22Rv1 (cell line): ENCODE data around the gene AP1B1.

ENCODE experiments used
- ZFX ChIP-seq: fragments of 450-650 bp; IDR thresholded peaks from 2 replicates; pipeline ENCODE4 v1.6.1; 2017; ENCODE audit warnings: antibody characterized with exemption, borderline replicate concordance
- TF ChIP-seq, protein P1 (sequence below): fragments of 450-650 bp; IDR thresholded peaks from 2 replicates; pipeline ENCODE4 v1.5.1; 2017; ENCODE audit warnings: mild to moderate bottlenecking

DNA sequence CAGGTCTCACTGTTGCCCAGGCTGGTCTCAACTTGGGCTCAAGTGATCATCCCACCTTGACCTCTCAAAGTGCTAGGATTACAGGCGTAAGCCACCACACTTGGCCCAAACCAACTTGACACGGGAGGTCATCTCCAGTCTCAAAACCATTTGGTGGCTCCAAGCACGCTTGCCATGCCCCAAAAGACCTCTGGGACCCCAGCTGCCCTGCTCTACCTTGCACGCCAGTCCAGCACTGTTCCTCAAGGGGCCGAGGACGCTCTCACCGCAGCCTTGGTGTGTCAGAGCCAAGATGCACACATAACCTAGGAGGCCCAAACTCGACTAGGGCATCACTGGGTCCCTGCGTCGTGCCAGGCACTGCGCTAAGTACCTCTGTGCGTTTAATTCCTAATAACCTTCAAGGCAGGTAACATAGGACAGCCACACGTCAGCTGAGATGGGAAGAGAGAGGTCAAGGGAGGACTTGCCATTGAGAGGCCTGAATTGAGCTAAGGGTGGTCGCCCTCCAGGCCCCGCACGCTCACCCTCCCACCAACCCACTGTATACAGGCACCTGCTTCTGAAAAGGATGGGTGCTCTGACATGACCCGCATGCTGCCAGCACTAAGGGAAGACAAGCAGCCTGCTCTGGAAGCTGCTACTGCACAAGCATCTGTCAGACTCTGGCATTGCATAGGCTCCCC is 86.5 kb downstream of the AP1B1 start:
- TF ChIP-seq, protein P1, sequence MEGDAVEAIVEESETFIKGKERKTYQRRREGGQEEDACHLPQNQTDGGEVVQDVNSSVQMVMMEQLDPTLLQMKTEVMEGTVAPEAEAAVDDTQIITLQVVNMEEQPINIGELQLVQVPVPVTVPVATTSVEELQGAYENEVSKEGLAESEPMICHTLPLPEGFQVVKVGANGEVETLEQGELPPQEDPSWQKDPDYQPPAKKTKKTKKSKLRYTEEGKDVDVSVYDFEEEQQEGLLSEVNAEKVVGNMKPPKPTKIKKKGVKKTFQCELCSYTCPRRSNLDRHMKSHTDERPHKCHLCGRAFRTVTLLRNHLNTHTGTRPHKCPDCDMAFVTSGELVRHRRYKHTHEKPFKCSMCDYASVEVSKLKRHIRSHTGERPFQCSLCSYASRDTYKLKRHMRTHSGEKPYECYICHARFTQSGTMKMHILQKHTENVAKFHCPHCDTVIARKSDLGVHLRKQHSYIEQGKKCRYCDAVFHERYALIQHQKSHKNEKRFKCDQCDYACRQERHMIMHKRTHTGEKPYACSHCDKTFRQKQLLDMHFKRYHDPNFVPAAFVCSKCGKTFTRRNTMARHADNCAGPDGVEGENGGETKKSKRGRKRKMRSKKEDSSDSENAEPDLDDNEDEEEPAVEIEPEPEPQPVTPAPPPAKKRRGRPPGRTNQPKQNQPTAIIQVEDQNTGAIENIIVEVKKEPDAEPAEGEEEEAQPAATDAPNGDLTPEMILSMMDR: no peak
- TF ChIP-seq ZFX: no peak
